Upper lobe of right lung (tissue), 1 donor: ENCODE data around the gene TBR1. TPM values are rescaled to one million over a fixed set of nuclear protein-coding genes. Genes with fewer than 3 reads are reported as not detected.

Experiments used
- ATAC-seq: fragments of 200-7000 bp; cut with Tn5 transposase; one replicate; pipeline ENCODE4 v1.9.1; 2020; ENCODE audit warnings: mild to moderate bottlenecking, moderate library complexity
- DNase-seq: peaks from one replicate; pipeline ENCODE4 v3.0.0-alpha.2; 2020
- H3K27ac ChIP-seq: fragments of 200-600 bp; one replicate; pipeline ENCODE4 v1.8.0; 2022
- H3K27me3 ChIP-seq: fragments of 200-600 bp; one replicate; pipeline ENCODE4 v1.8.0; 2022; ENCODE audit warnings: mild to moderate bottlenecking
- H3K36me3 ChIP-seq: fragments of 200-600 bp; one replicate; pipeline ENCODE4 v1.8.0; 2022
- H3K4me1 ChIP-seq: fragments of 200-600 bp; one replicate; pipeline ENCODE4 v1.8.0; 2022
- H3K4me3 ChIP-seq: fragments of 200-600 bp; one replicate; pipeline ENCODE4 v1.8.0; 2022; ENCODE audit warnings: mild to moderate bottlenecking
- H3K9me3 ChIP-seq: fragments of 200-600 bp; one replicate; pipeline ENCODE4 v1.8.0; 2022
- CTCF ChIP-seq: fragments of 200-600 bp; IDR thresholded peaks from one replicate; pipeline ENCODE4 v1.8.0; 2022; ENCODE audit warnings: antibody characterized with exemption
- intact Hi-C: fragments of 100-400 bp; cut with DNase I; formaldehyde crosslinking; loops from one replicate; pipeline ENCODE4 v1.11.0; 2022
- total RNA-seq: library from RNA; stranded (reverse); fragmentation: NEBNext Ultra II Directional; extraction: Animal tissue kit (Norgen Biotek cat#: 25700); gene quantifications from one replicate; pipeline ENCODE4 v1.2.1, GENCODE V29; 2021
- donor health status: DM: no; HTN: yes; CAD: no; lungs with severe emphysema.

TBR1 gene
- total RNA-seq, 1 donor from 2014 or later = not detected

- DNase-seq = no peak
- Histone ChIP-seq H3K9me3 (no peaks in the 10 kb centered on the region), H3K27ac (no peak overlapping the region), H3K36me3 (no peaks in the 10 kb centered on the region), H3K4me1 (peaks cover 44% of the 10 kb centered on the region), H3K27me3 (peaks cover 99% of the 10 kb centered on the region), H3K4me3 (no peak overlapping the region)
- TF ChIP-seq CTCF = no peak
- intact Hi-C loops = no loop called here
- ATAC-seq = no peak
Measured at GRCh38 chr2:161418715-161419637, 2.9 kb downstream of the TBR1 start.

GRCh38 chr2:161419638-161420190, 3.6 kb downstream of the TBR1 start:
- H3K36me3 ChIP-seq = no peaks in the 10 kb centered on the region
- H3K27me3 ChIP-seq = peaks cover 100% of the 10 kb centered on the region
- intact Hi-C loops = no loop called here
- TF ChIP-seq CTCF = no peak
- no peak overlapping the region for H3K4me3 ChIP-seq
- no peak overlapping the region for H3K27ac ChIP-seq
- no peaks in the 10 kb centered on the region for H3K9me3 ChIP-seq
- H3K4me1 ChIP-seq = peaks cover 37% of the 10 kb centered on the region
- DNase-seq (no peak), ATAC-seq (no peak)

- DNase-seq (no peak), ATAC-seq (no peak)
- no peaks in the 10 kb centered on the region for H3K9me3 ChIP-seq
- intact Hi-C loops = no loop called here
- H3K4me1 ChIP-seq = peaks cover 29% of the 10 kb centered on the region
- H3K4me3 ChIP-seq = no peak overlapping the region
- H3K27ac ChIP-seq = no peak overlapping the region
- peaks cover 100% of the 10 kb centered on the region for H3K27me3 ChIP-seq
- no peaks in the 10 kb centered on the region for H3K36me3 ChIP-seq
- no peak for TF ChIP-seq CTCF
Measured at GRCh38 chr2:161420406-161421074, 4.4 kb downstream of the TBR1 start.

DNA sequence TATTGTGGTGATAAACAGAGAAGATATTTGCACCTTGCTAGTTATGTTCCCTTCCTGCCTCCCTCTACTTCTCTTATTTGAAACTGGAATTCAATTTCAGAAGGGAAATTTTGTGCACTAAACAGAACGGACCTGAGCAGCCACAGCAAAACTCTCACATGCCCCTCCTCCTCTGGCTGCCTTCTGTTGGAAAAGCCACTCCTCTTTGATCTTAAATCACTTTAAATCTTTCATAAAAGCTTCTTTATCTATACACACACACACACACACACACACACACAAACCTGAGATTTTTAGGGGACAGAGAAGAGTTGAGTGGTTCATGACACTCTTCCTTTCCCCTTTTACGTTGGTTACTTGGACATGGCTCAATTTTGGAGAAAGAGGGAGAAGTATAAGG, 5.6 kb downstream of the TBR1 start:
- TF ChIP-seq CTCF = no peak
- DNase-seq (no peak), ATAC-seq (no peak)
- no peak overlapping the region for H3K27ac ChIP-seq
- no peak overlapping the region for H3K4me3 ChIP-seq
- peaks cover 100% of the 10 kb centered on the region for H3K27me3 ChIP-seq
- intact Hi-C loops = no loop called here
- H3K36me3 ChIP-seq = no peaks in the 10 kb centered on the region
- H3K4me1 ChIP-seq = peaks cover 18% of the 10 kb centered on the region
- no peaks in the 10 kb centered on the region for H3K9me3 ChIP-seq

DNA sequence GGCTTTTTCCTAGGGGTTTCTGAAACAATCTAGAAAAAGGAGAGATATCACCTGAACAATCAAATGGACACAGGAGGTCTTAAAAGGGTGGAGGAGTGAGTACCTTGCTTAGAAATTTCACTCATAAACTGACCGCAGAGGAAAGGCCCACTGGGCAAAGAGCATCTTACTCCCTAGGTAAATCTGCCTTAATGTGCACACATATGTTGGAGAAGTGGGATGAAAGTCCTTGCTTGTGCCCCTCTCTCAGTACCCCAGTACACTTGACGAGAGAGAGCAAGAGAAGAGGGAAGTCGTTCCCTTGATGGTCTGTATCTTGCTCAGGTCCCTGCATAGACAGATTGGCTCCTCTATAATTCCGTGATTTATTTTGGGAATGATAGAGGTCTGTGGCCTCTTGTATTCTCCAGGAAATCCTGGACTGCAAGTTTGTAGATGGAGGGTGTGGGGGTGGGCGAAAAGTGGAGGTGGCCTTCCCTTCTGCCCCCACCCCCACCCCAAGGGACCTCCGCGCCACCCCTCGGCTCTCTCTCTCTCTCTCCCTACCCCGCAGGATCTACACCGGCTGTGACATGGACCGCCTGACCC, 6.8 kb downstream of the TBR1 start:
- peaks cover 8% of the 10 kb centered on the region for H3K4me1 ChIP-seq
- H3K27ac ChIP-seq = no peak overlapping the region
- no peak for DNase-seq
- H3K4me3 ChIP-seq = no peak overlapping the region
- no peak for ATAC-seq
- H3K9me3 ChIP-seq = no peaks in the 10 kb centered on the region
- no peak for TF ChIP-seq CTCF
- no peaks in the 10 kb centered on the region for H3K36me3 ChIP-seq
- intact Hi-C loops = no loop called here
- peaks cover 100% of the 10 kb centered on the region for H3K27me3 ChIP-seq
